Measurements from ENCODE around the gene DMAC2L. TPM values are rescaled to one million over a fixed set of nuclear protein-coding genes. Genes with fewer than 3 reads are reported as not detected.

The DMAC2L gene
- total RNA-seq, 1 experiment from 2014 or later: 8.9 TPM

DNA sequence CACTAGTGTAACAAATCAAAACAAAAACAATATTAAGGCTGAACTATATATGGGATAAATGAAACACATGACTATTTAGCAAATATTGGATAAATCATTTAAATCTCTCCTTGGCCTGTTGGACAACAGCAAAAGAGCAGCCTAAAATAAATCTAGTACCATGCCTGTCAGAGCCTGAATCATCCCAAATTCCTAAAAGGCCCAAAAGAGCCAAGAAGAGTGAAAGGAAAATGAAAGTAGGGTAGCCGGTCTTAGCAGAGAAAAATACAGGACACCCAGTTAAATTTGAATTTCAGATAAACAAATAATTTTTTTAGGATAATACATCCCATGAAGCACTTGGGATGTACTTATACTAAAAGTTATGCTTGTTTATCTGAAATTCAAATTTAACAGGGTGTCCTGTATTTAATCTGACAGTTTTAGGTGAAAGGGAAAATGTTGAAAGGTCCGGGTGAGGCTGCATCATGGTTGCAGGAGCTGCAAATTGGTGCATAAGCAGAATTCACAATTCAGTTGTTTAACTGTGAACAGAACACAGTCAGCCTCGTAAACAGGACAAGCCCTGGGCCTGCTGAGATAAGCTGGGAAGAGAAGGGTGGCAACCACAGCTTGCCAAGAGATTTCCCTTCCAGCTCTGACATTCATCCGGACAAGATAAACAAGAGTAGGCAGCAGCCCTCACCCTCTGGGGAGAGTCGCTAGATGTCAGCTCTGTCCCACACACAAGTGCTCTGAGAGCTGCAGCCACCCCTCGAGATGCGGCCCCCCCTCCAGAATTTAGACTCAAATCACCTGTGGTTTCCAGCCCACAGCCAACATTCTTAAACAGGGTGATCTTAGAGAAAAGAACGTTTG is 30.3 kb downstream of the DMAC2L start:
- no TSS peak for BruUV-seq (replicated peaks)
- H3K9ac ChIP-seq (ENCODE audit: low read length): no peak overlapping the region
- H3K27me3 ChIP-seq (ENCODE audit: insufficient read depth, low read length): no peaks in the 10 kb centered on the region
- no peaks in the 10 kb centered on the region for H3K36me3 ChIP-seq (ENCODE audit: control insufficient read depth in 1 of 2, insufficient read depth in 2 of 2, low read length in 2 of 2)
- no peaks in the 10 kb centered on the region for H3K79me2 ChIP-seq (ENCODE audit: insufficient read depth, low read length)
- no peaks in the 10 kb centered on the region for H3K9me2 ChIP-seq (ENCODE audit: insufficient read depth)
- no peak for TF ChIP-seq SP1 (IDR thresholded peaks at IDR 0.05; ENCODE audit: low read depth)
- TF ChIP-seq, protein P1, sequence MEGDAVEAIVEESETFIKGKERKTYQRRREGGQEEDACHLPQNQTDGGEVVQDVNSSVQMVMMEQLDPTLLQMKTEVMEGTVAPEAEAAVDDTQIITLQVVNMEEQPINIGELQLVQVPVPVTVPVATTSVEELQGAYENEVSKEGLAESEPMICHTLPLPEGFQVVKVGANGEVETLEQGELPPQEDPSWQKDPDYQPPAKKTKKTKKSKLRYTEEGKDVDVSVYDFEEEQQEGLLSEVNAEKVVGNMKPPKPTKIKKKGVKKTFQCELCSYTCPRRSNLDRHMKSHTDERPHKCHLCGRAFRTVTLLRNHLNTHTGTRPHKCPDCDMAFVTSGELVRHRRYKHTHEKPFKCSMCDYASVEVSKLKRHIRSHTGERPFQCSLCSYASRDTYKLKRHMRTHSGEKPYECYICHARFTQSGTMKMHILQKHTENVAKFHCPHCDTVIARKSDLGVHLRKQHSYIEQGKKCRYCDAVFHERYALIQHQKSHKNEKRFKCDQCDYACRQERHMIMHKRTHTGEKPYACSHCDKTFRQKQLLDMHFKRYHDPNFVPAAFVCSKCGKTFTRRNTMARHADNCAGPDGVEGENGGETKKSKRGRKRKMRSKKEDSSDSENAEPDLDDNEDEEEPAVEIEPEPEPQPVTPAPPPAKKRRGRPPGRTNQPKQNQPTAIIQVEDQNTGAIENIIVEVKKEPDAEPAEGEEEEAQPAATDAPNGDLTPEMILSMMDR (IDR thresholded peaks at IDR 0.05 in 2 of 3, conservative IDR thresholded peaks at IDR 0.05 in 1 of 3; ENCODE audit: borderline replicate concordance in 1 of 3, insufficient read depth in 1 of 3, low read depth in 2 of 3, low read length in 2 of 3): no peak
- TF ChIP-seq, protein P2, sequence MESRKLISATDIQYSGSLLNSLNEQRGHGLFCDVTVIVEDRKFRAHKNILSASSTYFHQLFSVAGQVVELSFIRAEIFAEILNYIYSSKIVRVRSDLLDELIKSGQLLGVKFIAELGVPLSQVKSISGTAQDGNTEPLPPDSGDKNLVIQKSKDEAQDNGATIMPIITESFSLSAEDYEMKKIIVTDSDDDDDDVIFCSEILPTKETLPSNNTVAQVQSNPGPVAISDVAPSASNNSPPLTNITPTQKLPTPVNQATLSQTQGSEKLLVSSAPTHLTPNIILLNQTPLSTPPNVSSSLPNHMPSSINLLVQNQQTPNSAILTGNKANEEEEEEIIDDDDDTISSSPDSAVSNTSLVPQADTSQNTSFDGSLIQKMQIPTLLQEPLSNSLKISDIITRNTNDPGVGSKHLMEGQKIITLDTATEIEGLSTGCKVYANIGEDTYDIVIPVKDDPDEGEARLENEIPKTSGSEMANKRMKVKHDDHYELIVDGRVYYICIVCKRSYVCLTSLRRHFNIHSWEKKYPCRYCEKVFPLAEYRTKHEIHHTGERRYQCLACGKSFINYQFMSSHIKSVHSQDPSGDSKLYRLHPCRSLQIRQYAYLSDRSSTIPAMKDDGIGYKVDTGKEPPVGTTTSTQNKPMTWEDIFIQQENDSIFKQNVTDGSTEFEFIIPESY (IDR thresholded peaks at IDR 0.05; ENCODE audit: extremely low read depth, insufficient replicate concordance, low read length): no peak
- no peak for TF ChIP-seq RAD21 (IDR thresholded peaks at IDR 0.05; ENCODE audit: low read depth)
- TF ChIP-seq EZH2 (IDR thresholded peaks at IDR 0.05): no peak
- TF ChIP-seq ELF1 (IDR thresholded peaks at IDR 0.05; ENCODE audit: borderline replicate concordance, low read depth): no peak
- TF ChIP-seq, protein P3, sequence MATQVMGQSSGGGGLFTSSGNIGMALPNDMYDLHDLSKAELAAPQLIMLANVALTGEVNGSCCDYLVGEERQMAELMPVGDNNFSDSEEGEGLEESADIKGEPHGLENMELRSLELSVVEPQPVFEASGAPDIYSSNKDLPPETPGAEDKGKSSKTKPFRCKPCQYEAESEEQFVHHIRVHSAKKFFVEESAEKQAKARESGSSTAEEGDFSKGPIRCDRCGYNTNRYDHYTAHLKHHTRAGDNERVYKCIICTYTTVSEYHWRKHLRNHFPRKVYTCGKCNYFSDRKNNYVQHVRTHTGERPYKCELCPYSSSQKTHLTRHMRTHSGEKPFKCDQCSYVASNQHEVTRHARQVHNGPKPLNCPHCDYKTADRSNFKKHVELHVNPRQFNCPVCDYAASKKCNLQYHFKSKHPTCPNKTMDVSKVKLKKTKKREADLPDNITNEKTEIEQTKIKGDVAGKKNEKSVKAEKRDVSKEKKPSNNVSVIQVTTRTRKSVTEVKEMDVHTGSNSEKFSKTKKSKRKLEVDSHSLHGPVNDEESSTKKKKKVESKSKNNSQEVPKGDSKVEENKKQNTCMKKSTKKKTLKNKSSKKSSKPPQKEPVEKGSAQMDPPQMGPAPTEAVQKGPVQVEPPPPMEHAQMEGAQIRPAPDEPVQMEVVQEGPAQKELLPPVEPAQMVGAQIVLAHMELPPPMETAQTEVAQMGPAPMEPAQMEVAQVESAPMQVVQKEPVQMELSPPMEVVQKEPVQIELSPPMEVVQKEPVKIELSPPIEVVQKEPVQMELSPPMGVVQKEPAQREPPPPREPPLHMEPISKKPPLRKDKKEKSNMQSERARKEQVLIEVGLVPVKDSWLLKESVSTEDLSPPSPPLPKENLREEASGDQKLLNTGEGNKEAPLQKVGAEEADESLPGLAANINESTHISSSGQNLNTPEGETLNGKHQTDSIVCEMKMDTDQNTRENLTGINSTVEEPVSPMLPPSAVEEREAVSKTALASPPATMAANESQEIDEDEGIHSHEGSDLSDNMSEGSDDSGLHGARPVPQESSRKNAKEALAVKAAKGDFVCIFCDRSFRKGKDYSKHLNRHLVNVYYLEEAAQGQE (IDR thresholded peaks at IDR 0.05; ENCODE audit: low read depth): no peak
- no peak for TF ChIP-seq CBX3 (IDR thresholded peaks at IDR 0.05; ENCODE audit: low read depth)
- TF ChIP-seq ZFX (IDR thresholded peaks at IDR 0.05): no peak
- TF ChIP-seq TCF7L2 (IDR thresholded peaks at IDR 0.05; ENCODE audit: borderline replicate concordance, extremely low read depth, insufficient read depth, insufficient read length): no peak
- no peak for TF ChIP-seq CEBPB (IDR thresholded peaks at IDR 0.05; ENCODE audit: low read depth)
- no peak for TF ChIP-seq FOSL1 (IDR thresholded peaks at IDR 0.05; ENCODE audit: low read depth)
- TF ChIP-seq POLR2A (IDR thresholded peaks at IDR 0.05; ENCODE audit: borderline replicate concordance, extremely low read depth, insufficient read depth, insufficient read length): no peak
- no peak for TF ChIP-seq EZH2phosphoT487 (IDR thresholded peaks at IDR 0.05; ENCODE audit: borderline replicate concordance)
- TF ChIP-seq YY1 (IDR thresholded peaks at IDR 0.05; ENCODE audit: extremely low read depth, insufficient replicate concordance, low read depth, low read length): no peak
- TF ChIP-seq SRF (IDR thresholded peaks at IDR 0.05; ENCODE audit: low read depth): no peak
- TF ChIP-seq, protein P4, sequence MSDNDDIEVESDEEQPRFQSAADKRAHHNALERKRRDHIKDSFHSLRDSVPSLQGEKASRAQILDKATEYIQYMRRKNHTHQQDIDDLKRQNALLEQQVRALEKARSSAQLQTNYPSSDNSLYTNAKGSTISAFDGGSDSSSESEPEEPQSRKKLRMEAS (IDR thresholded peaks at IDR 0.05): no peak
- RAD21 ChIA-PET (ENCODE audit: low non-redundant PET in 1 of 2, low total read pairs in 2 of 2, uncharacterized antibody in 2 of 2, unreplicated experiment in 2 of 2): no interaction called here
- no peaks in the 10 kb centered on the region for H3K9me3 ChIP-seq (ENCODE audit: control insufficient read depth in 1 of 2, insufficient read depth in 1 of 2, low read depth in 1 of 2, low read length in 2 of 2)
- no peak overlapping the region for H2AFZ ChIP-seq (ENCODE audit: low read depth, low read length, poor library complexity, severe bottlenecking)
- ATAC-seq (no peak), DNase-seq (ENCODE audit: low read depth, low spot score) (no peak)
- intact Hi-C loops (cut with micrococcal nuclease): no loop called here
- POLR2A ChIA-PET: no interaction called here
- no peak overlapping the region for H3K27ac ChIP-seq (ENCODE audit: low read depth, low read length)
- no peak overlapping the region for H3K4me3 ChIP-seq (replicated peaks in 1 of 2; ENCODE audit: low read depth in 1 of 2, low read length in 2 of 2)
- H3K4me2 ChIP-seq (ENCODE audit: low read length): no peak overlapping the region
- CTCF ChIA-PET: interaction anchor here (1.7 kb wide), 1 partner anchor 22 kb away, joined by 5 read pairs; no protein-coding TSS in a partner anchor
- no peaks in the 10 kb centered on the region for H4K20me1 ChIP-seq (ENCODE audit: insufficient read depth)
- H3K4me1 ChIP-seq (ENCODE audit: control insufficient read depth in 1 of 2, insufficient read depth in 2 of 2, low read length in 2 of 2): peaks cover 0 to 5% of the 10 kb centered on the region in 2 experiments; a peak in 2 of 4 replicates
